WTC11 (cell line): ENCODE data around the gene DYNLL1. TPM values are rescaled to one million over a fixed set of nuclear protein-coding genes. Genes with fewer than 3 reads are reported as not detected.

ENCODE experiments used
- ATAC-seq: fragments of 200-7000 bp; cut with Tn5 transposase; 2 replicates; pipeline ENCODE4 v1.10.0; 2021; ENCODE audit warnings: mild to moderate bottlenecking, moderate library complexity
- CTCF ChIA-PET: fragments of 300-600 bp; sonication (Branson Sonifier 250); formaldehyde crosslinking; loops from one replicate; lab custom pipeline; 2021; ENCODE audit warnings: antibody characterized with exemption; lab: Charles Lee
- POLR2A ChIA-PET: fragments of 350-600 bp; sonication (Branson Sonifier 250); formaldehyde crosslinking; loops from one replicate; lab custom pipeline; 2021; ENCODE audit warnings: antibody characterized with exemption; lab: Charles Lee
- DNase-seq: peaks from one replicate; pipeline ENCODE4 v3.0.0; 2021; ENCODE audit warnings: low spot score
- H3K27ac Mint-ChIP-seq: 2 replicates; pipeline ENCODE4 v1.8.0; 2021; ENCODE audit warnings: mixed read lengths
- H3K27me3 Mint-ChIP-seq: 2 replicates; pipeline ENCODE4 v1.8.0; 2021; ENCODE audit warnings: low read depth, mild to moderate bottlenecking, moderate library complexity, mixed read lengths
- H3K36me3 Mint-ChIP-seq: 2 replicates; pipeline ENCODE4 v1.8.0; 2021; ENCODE audit warnings: mixed read lengths
- H3K4me1 Mint-ChIP-seq: 2 replicates; pipeline ENCODE4 v1.8.0; 2022; ENCODE audit warnings: mixed read lengths
- H3K4me3 Mint-ChIP-seq: 2 replicates; pipeline ENCODE4 v1.8.0; 2021; ENCODE audit warnings: mild to moderate bottlenecking, moderate library complexity, mixed read lengths
- H3K9me3 Mint-ChIP-seq: 2 replicates; pipeline ENCODE4 v1.8.0; 2021; ENCODE audit warnings: mixed read lengths
- ATF6 ChIP-seq: sonication (generic); formaldehyde crosslinking; IDR thresholded peaks from 2 replicates; pipeline ENCODE4 v1.8.1; 2023; ENCODE audit warnings: mild to moderate bottlenecking, missing genetic modification reagents
- CDX4 ChIP-seq: fragments of 250-450 bp; sonication (Bioruptor Pico); IDR thresholded peaks from 2 replicates; pipeline ENCODE4 v1.9.0; 2021; ENCODE audit warnings: moderate library complexity, mild to moderate bottlenecking, inconsistent platforms, borderline replicate concordance
- E2F5 ChIP-seq: sonication (generic); formaldehyde crosslinking; IDR thresholded peaks from 2 replicates; pipeline ENCODE4 v1.8.1; 2022; ENCODE audit warnings: mild to moderate bottlenecking, moderate library complexity, missing genetic modification reagents
- ELF4 ChIP-seq: sonication (generic); formaldehyde crosslinking; IDR thresholded peaks from 2 replicates; pipeline ENCODE4 v1.8.1; 2022; ENCODE audit warnings: low read depth, mild to moderate bottlenecking, moderate library complexity, missing genetic modification reagents
- FOXK1 ChIP-seq: sonication (generic); formaldehyde crosslinking; IDR thresholded peaks from 2 replicates; pipeline ENCODE4 v1.8.0; 2022; ENCODE audit warnings: mild to moderate bottlenecking, moderate library complexity, missing genetic modification reagents
- IRF1 ChIP-seq: sonication (generic); formaldehyde crosslinking; IDR thresholded peaks from 2 replicates; pipeline ENCODE4 v1.8.0; 2023; ENCODE audit warnings: missing genetic modification reagents
- ZNF219 ChIP-seq: sonication (generic); formaldehyde crosslinking; IDR thresholded peaks from 2 replicates; pipeline ENCODE4 v1.8.0; 2023; ENCODE audit warnings: missing genetic modification reagents, mild to moderate bottlenecking, borderline replicate concordance
- total RNA-seq: library from RNA; stranded (reverse); gene quantifications from 3 replicates; pipeline ENCODE4 v1.2.3, GENCODE V29; 2021
- TF ChIP-seq, protein P1 (sequence below): sonication (generic); formaldehyde crosslinking; IDR thresholded peaks from 2 replicates; pipeline ENCODE4 v1.8.1; 2023; ENCODE audit warnings: mild to moderate bottlenecking, missing genetic modification reagents
- TF ChIP-seq, protein P2 (sequence below): fragments of 250-450 bp; sonication (Bioruptor Pico); IDR thresholded peaks from 2 replicates; pipeline ENCODE4 v1.8.0; 2021; ENCODE audit warnings: mild to moderate bottlenecking
- TF ChIP-seq, protein P3 (sequence below): sonication (generic); formaldehyde crosslinking; IDR thresholded peaks from 2 replicates; pipeline ENCODE4 v1.8.1; 2023; ENCODE audit warnings: mild to moderate bottlenecking, missing genetic modification reagents, borderline replicate concordance

Gene DYNLL1
- total RNA-seq, 1 experiment from 2014 or later = 327 TPM

GRCh38 chr12:120495186-120495730 lies 655 bp upstream of the DYNLL1 start:
- DNase-seq = no peak
- ChIA-PET POLR2A (interaction anchor here (0.6 to 2.7 kb wide), 12 partner anchors 9 to 1221 kb away, joined by 3 to 9 read pairs (median 3); partner anchors contain the start of genes RNF10 and SRSF9), CTCF (interaction anchor here (0.5 to 2.4 kb wide), 12 partner anchors 9 to 193 kb away, joined by 3 to 22 read pairs (median 5); partner anchors contain the start of genes POP5, SIRT4 and SRSF9)
- ATAC-seq = peak; percentile 3
- Mint-ChIP-seq H3K4me1 (peaks cover 33% of the 10 kb centered on the region), H3K27ac (peak overlapping the region; percentile 91), H3K36me3 (peaks cover 34% of the 10 kb centered on the region), H3K27me3 (no peaks in the 10 kb centered on the region), H3K4me3 (peak overlapping the region; percentile 93), H3K9me3 (no peaks in the 10 kb centered on the region)
- TF ChIP-seq FOXK1 (CRISPR knock-in tag) (no peak), CDX4 (no peak)

DNA sequence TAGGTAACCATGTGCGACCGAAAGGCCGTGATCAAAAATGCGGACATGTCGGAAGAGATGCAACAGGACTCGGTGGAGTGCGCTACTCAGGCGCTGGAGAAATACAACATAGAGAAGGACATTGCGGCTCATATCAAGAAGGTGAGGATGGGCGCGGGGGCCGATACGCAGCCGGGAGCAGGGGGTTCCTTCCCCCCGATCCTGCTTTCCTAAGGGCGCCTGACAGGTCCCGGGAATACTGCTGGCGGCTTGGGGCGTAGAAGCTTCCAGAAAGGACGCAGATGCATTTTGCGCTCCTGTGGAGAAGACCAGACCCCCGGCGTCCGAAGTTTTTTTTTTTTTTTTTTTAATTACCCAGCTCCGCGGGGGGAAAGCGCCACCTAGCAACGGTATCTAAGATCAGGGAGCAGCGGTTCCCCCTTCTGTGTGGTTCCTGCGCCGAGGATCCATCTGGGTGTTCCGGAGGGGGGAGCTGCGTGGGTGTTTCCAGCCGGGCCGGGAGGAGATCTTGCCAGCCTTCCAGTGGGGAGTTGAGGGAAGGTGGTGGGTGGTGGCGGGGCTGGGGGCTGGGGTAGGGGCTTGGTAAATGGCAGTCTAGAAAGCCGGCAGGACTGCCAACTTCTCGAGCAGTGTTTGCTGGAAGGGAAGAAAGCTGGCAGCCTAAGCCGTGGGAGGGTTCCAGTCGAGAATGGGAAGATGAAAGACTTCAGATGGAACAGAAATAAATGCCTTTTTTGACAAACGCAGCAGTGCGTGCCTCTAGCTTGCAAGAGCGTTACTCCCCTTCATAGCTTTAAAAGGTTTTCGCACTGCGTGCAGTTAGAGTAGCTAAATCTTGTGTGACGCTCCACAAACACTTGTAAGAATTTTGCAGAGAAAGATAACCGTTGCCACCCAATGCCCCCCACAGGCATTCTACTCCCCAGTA lies 764 bp downstream of the DYNLL1 start:
- DNase-seq (peak; percentile 36), ATAC-seq (peak; percentile 3)
- ChIA-PET POLR2A (interaction anchor here (0.7 to 2.7 kb wide), 12 partner anchors 8 to 716 kb away, joined by 3 to 13 read pairs (median 6); partner anchors contain the start of genes COQ5, POP5, RNF10 and SRSF9), CTCF (interaction anchor here (0.6 to 2.4 kb wide), 13 partner anchors 8 to 194 kb away, joined by 3 to 22 read pairs (median 6); partner anchors contain the start of genes POP5, SIRT4 and SRSF9)
- TF ChIP-seq, protein P1, sequence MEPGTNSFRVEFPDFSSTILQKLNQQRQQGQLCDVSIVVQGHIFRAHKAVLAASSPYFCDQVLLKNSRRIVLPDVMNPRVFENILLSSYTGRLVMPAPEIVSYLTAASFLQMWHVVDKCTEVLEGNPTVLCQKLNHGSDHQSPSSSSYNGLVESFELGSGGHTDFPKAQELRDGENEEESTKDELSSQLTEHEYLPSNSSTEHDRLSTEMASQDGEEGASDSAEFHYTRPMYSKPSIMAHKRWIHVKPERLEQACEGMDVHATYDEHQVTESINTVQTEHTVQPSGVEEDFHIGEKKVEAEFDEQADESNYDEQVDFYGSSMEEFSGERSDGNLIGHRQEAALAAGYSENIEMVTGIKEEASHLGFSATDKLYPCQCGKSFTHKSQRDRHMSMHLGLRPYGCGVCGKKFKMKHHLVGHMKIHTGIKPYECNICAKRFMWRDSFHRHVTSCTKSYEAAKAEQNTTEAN (CRISPR knock-in tag) = no peak
- TF ChIP-seq IRF1 (CRISPR knock-in tag) (no peak), E2F5 (CRISPR knock-in tag) (no peak), ZNF219 (CRISPR knock-in tag) (no peak), ATF6 (CRISPR knock-in tag) (no peak), ELF4 (CRISPR knock-in tag) (no peak)
- TF ChIP-seq, protein P2, sequence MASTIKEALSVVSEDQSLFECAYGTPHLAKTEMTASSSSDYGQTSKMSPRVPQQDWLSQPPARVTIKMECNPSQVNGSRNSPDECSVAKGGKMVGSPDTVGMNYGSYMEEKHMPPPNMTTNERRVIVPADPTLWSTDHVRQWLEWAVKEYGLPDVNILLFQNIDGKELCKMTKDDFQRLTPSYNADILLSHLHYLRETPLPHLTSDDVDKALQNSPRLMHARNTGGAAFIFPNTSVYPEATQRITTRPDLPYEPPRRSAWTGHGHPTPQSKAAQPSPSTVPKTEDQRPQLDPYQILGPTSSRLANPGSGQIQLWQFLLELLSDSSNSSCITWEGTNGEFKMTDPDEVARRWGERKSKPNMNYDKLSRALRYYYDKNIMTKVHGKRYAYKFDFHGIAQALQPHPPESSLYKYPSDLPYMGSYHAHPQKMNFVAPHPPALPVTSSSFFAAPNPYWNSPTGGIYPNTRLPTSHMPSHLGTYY = no peak
- TF ChIP-seq, protein P3, sequence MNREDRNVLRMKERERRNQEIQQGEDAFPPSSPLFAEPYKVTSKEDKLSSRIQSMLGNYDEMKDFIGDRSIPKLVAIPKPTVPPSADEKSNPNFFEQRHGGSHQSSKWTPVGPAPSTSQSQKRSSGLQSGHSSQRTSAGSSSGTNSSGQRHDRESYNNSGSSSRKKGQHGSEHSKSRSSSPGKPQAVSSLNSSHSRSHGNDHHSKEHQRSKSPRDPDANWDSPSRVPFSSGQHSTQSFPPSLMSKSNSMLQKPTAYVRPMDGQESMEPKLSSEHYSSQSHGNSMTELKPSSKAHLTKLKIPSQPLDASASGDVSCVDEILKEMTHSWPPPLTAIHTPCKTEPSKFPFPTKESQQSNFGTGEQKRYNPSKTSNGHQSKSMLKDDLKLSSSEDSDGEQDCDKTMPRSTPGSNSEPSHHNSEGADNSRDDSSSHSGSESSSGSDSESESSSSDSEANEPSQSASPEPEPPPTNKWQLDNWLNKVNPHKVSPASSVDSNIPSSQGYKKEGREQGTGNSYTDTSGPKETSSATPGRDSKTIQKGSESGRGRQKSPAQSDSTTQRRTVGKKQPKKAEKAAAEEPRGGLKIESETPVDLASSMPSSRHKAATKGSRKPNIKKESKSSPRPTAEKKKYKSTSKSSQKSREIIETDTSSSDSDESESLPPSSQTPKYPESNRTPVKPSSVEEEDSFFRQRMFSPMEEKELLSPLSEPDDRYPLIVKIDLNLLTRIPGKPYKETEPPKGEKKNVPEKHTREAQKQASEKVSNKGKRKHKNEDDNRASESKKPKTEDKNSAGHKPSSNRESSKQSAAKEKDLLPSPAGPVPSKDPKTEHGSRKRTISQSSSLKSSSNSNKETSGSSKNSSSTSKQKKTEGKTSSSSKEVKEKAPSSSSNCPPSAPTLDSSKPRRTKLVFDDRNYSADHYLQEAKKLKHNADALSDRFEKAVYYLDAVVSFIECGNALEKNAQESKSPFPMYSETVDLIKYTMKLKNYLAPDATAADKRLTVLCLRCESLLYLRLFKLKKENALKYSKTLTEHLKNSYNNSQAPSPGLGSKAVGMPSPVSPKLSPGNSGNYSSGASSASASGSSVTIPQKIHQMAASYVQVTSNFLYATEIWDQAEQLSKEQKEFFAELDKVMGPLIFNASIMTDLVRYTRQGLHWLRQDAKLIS (CRISPR knock-in tag) = no peak
- H3K4me3 Mint-ChIP-seq = peak overlapping the region; percentile 93
- H3K27me3 Mint-ChIP-seq = no peaks in the 10 kb centered on the region
- H3K36me3 Mint-ChIP-seq = peaks cover 40% of the 10 kb centered on the region
- H3K9me3 Mint-ChIP-seq = no peaks in the 10 kb centered on the region
- peak overlapping the region; percentile 98 for H3K27ac Mint-ChIP-seq
- H3K4me1 Mint-ChIP-seq = peaks cover 33% of the 10 kb centered on the region
